ENCODE results near the gene IRF2BP1.
A peak's percentile ranks its signal among the peaks of the same experiment; 100 is the strongest.

The IRF2BP1 gene

GRCh38 chr19:45906221-45906620, 20.3 kb upstream of the IRF2BP1 start:
- Histone ChIP-seq H3K18ac (ENCODE audit: low read length) (no peak overlapping the region), H2BK15ac (replicated peaks; ENCODE audit: low read depth) (no peak overlapping the region), H3K4me2 (ENCODE audit: low read length) (no peak overlapping the region), H2BK120ac (ENCODE audit: low read depth, low read length) (no peak overlapping the region), H4K8ac (ENCODE audit: low read depth, low read length) (no peak overlapping the region), H3K4ac (ENCODE audit: low read depth, low read length) (no peak overlapping the region), H3K79me2 (ENCODE audit: control insufficient read depth, insufficient read depth, low read length) (no peaks in the 10 kb centered on the region), H3K36me3 (ENCODE audit: control insufficient read depth, insufficient read depth, low read length) (no peaks in the 10 kb centered on the region), H3K27me3 (ENCODE audit: insufficient read depth, low read length, poor library complexity) (no peaks in the 10 kb centered on the region), H3K79me1 (ENCODE audit: low read length) (no peaks in the 10 kb centered on the region), H3K4me3 (ENCODE audit: low read length) (no peak overlapping the region), H3K56ac (ENCODE audit: low read length) (no peak overlapping the region), H2AK5ac (ENCODE audit: low read length) (no peak overlapping the region), H2BK5ac (ENCODE audit: low read length) (no peak overlapping the region), H3K4me1 (ENCODE audit: control insufficient read depth, low read depth, low read length) (no peaks in the 10 kb centered on the region), H3K9ac (ENCODE audit: low read length) (no peak overlapping the region), H4K5ac (ENCODE audit: low read length) (no peak overlapping the region), H3K23ac (ENCODE audit: low read length) (no peak overlapping the region), H3K27ac (ENCODE audit: low read depth, low read length) (no peak overlapping the region)
- WGBS (ENCODE audit: extremely low coverage, insufficient coverage, low lambda C conversion rate): no CpG with 5 or more reads among the region's 3 CpGs
- no peak for DNase-seq

- WGBS (ENCODE audit: extremely low coverage, insufficient coverage, low lambda C conversion rate): no CpG with 5 or more reads among the region's 10 CpGs
These were observed 19.1 kb upstream of the IRF2BP1 start for GRCh38 chr19:45905011-45905410.

GRCh38 chr19:45902651-45903625, 17.0 kb upstream of the IRF2BP1 start:
- Histone ChIP-seq H3K79me1 (ENCODE audit: low read length) (no peaks in the 10 kb centered on the region), H2AK5ac (ENCODE audit: low read length) (no peak overlapping the region), H3K27me3 (ENCODE audit: insufficient read depth, low read length, poor library complexity) (no peaks in the 10 kb centered on the region), H3K56ac (ENCODE audit: low read length) (peak overlapping the region; percentile 87), H3K9ac (ENCODE audit: low read length) (peak overlapping the region; percentile 72), H3K23ac (ENCODE audit: low read length) (no peak overlapping the region), H4K5ac (ENCODE audit: low read length) (no peak overlapping the region), H3K4ac (ENCODE audit: low read depth, low read length) (no peak overlapping the region), H3K36me3 (ENCODE audit: control insufficient read depth, insufficient read depth, low read length) (peaks cover 1% of the 10 kb centered on the region), H4K8ac (ENCODE audit: low read depth, low read length) (no peak overlapping the region), H3K4me2 (ENCODE audit: low read length) (peak overlapping the region; percentile 81), H2BK15ac (replicated peaks; ENCODE audit: low read depth) (no peak overlapping the region), H3K4me1 (ENCODE audit: control insufficient read depth, low read depth, low read length) (no peaks in the 10 kb centered on the region), H2BK5ac (ENCODE audit: low read length) (no peak overlapping the region), H3K4me3 (ENCODE audit: low read length) (peak overlapping the region; percentile 50), H3K79me2 (ENCODE audit: control insufficient read depth, insufficient read depth, low read length) (no peaks in the 10 kb centered on the region), H2BK120ac (ENCODE audit: low read depth, low read length) (no peak overlapping the region), H3K18ac (ENCODE audit: low read length) (no peak overlapping the region), H3K27ac (ENCODE audit: low read depth, low read length) (peak overlapping the region; percentile 74)
- WGBS (ENCODE audit: extremely low coverage, insufficient coverage, low lambda C conversion rate): no CpG with 5 or more reads among the region's 73 CpGs
- DNase-seq: peak; percentile 98

More at GRCh38 chr19:45905011-45905410, 19.1 kb upstream of the IRF2BP1 start:
- no peak for DNase-seq
- no peaks in the 10 kb centered on the region for H3K36me3 ChIP-seq (ENCODE audit: control insufficient read depth, insufficient read depth, low read length)
- no peak overlapping the region for H2AK5ac ChIP-seq (ENCODE audit: low read length)
- no peaks in the 10 kb centered on the region for H3K4me1 ChIP-seq (ENCODE audit: control insufficient read depth, low read depth, low read length)
- H4K5ac ChIP-seq (ENCODE audit: low read length): no peak overlapping the region
- no peak overlapping the region for H3K9ac ChIP-seq (ENCODE audit: low read length)
- no peaks in the 10 kb centered on the region for H3K79me1 ChIP-seq (ENCODE audit: low read length)
- no peak overlapping the region for H4K8ac ChIP-seq (ENCODE audit: low read depth, low read length)
- H3K4me2 ChIP-seq (ENCODE audit: low read length): no peak overlapping the region
- no peaks in the 10 kb centered on the region for H3K79me2 ChIP-seq (ENCODE audit: control insufficient read depth, insufficient read depth, low read length)
- no peak overlapping the region for H2BK15ac ChIP-seq (replicated peaks; ENCODE audit: low read depth)
- H3K27ac ChIP-seq (ENCODE audit: low read depth, low read length): no peak overlapping the region
- H3K56ac ChIP-seq (ENCODE audit: low read length): no peak overlapping the region
- H3K4me3 ChIP-seq (ENCODE audit: low read length): no peak overlapping the region
- H3K18ac ChIP-seq (ENCODE audit: low read length): no peak overlapping the region
- no peak overlapping the region for H2BK5ac ChIP-seq (ENCODE audit: low read length)
- no peak overlapping the region for H2BK120ac ChIP-seq (ENCODE audit: low read depth, low read length)
- no peak overlapping the region for H3K23ac ChIP-seq (ENCODE audit: low read length)
- no peak overlapping the region for H3K4ac ChIP-seq (ENCODE audit: low read depth, low read length)
- no peaks in the 10 kb centered on the region for H3K27me3 ChIP-seq (ENCODE audit: insufficient read depth, low read length, poor library complexity)

GRCh38 chr19:45901912-45902650, 16.1 kb upstream of the IRF2BP1 start, which contains the start of gene MYPOP:
Gene MYPOP, minus strand, starts transcription at chr19:45902613. Its CDS starts 840 bp downstream, at chr19:45901773.
- peak within 1 kb of the TSS; percentile 83 for H3K4me3 ChIP-seq (ENCODE audit: low read length)
- H3K36me3 ChIP-seq (ENCODE audit: control insufficient read depth, insufficient read depth, low read length): peaks cover 1% of the 10 kb centered on the region
- H2BK120ac ChIP-seq (ENCODE audit: low read depth, low read length): no peak within 1 kb of the TSS
- DNase-seq: peak; percentile 39
- no peak within 1 kb of the TSS for H4K5ac ChIP-seq (ENCODE audit: low read length)
- peak within 1 kb of the TSS; percentile 78 for H3K18ac ChIP-seq (ENCODE audit: low read length)
- H3K9ac ChIP-seq (ENCODE audit: low read length): peak within 1 kb of the TSS; percentile 90
- no peak within 1 kb of the TSS for H2BK15ac ChIP-seq (replicated peaks; ENCODE audit: low read depth)
- H3K27me3 ChIP-seq (ENCODE audit: insufficient read depth, low read length, poor library complexity): no peaks in the 10 kb centered on the region
- peak within 1 kb of the TSS; percentile 74 for H3K27ac ChIP-seq (ENCODE audit: low read depth, low read length)
- no peaks in the 10 kb centered on the region for H3K4me1 ChIP-seq (ENCODE audit: control insufficient read depth, low read depth, low read length)
- no CpG with 5 or more reads among the region's 47 CpGs for WGBS (ENCODE audit: extremely low coverage, insufficient coverage, low lambda C conversion rate)
- no peak within 1 kb of the TSS for H2BK5ac ChIP-seq (ENCODE audit: low read length)
- no peaks in the 10 kb centered on the region for H3K79me2 ChIP-seq (ENCODE audit: control insufficient read depth, insufficient read depth, low read length)
- H3K23ac ChIP-seq (ENCODE audit: low read length): no peak within 1 kb of the TSS
- no peaks in the 10 kb centered on the region for H3K79me1 ChIP-seq (ENCODE audit: low read length)
- H3K56ac ChIP-seq (ENCODE audit: low read length): peak within 1 kb of the TSS; percentile 88
- no peak within 1 kb of the TSS for H3K4ac ChIP-seq (ENCODE audit: low read depth, low read length)
- H3K4me2 ChIP-seq (ENCODE audit: low read length): peak within 1 kb of the TSS; percentile 99
- no peak within 1 kb of the TSS for H2AK5ac ChIP-seq (ENCODE audit: low read length)
- H4K8ac ChIP-seq (ENCODE audit: low read depth, low read length): no peak within 1 kb of the TSS

GRCh38 chr19:45901432-45901911, 15.5 kb upstream of the IRF2BP1 start:
- Histone ChIP-seq H4K8ac (ENCODE audit: low read depth, low read length) (no peak overlapping the region), H3K23ac (ENCODE audit: low read length) (no peak overlapping the region), H2BK5ac (ENCODE audit: low read length) (no peak overlapping the region), H3K27ac (ENCODE audit: low read depth, low read length) (no peak overlapping the region), H2BK15ac (replicated peaks; ENCODE audit: low read depth) (no peak overlapping the region), H3K36me3 (ENCODE audit: control insufficient read depth, insufficient read depth, low read length) (peaks cover 1% of the 10 kb centered on the region), H3K18ac (ENCODE audit: low read length) (peak overlapping the region; percentile 78), H3K9ac (ENCODE audit: low read length) (peak overlapping the region; percentile 75), H3K4ac (ENCODE audit: low read depth, low read length) (no peak overlapping the region), H3K56ac (ENCODE audit: low read length) (peak overlapping the region; percentile 84), H3K27me3 (ENCODE audit: insufficient read depth, low read length, poor library complexity) (no peaks in the 10 kb centered on the region), H3K79me2 (ENCODE audit: control insufficient read depth, insufficient read depth, low read length) (no peaks in the 10 kb centered on the region), H2BK120ac (ENCODE audit: low read depth, low read length) (no peak overlapping the region), H3K79me1 (ENCODE audit: low read length) (no peaks in the 10 kb centered on the region), H4K5ac (ENCODE audit: low read length) (no peak overlapping the region), H3K4me3 (ENCODE audit: low read length) (peak overlapping the region; percentile 42), H3K4me1 (ENCODE audit: control insufficient read depth, low read depth, low read length) (no peaks in the 10 kb centered on the region), H2AK5ac (ENCODE audit: low read length) (no peak overlapping the region), H3K4me2 (ENCODE audit: low read length) (peak overlapping the region; percentile 67)
- no CpG with 5 or more reads among the region's 69 CpGs for WGBS (ENCODE audit: extremely low coverage, insufficient coverage, low lambda C conversion rate)
- peak; percentile 29 for DNase-seq

Data from mesendoderm (in vitro differentiated cells).